Heart left ventricle (tissue), 13 donors: Measurements from ENCODE around the gene ASIC4.

Experiments used
- CTCF ChIP-seq, 12 donors: fragments of 200-600 bp; sonication (generic) in 4 of 12; IDR thresholded peaks; one replicate each; pipeline versions ENCODE4 v1.5.0 to v1.8.0; 2018 to 2022; ENCODE audit warnings: antibody characterized with exemption in 12 of 12, mild to moderate bottlenecking in 5 of 12
- POLR2A ChIP-seq, 2 donors: fragments of 450-650 bp; IDR thresholded peaks; one replicate each; pipeline ENCODE4 v1.6.1; 2017; ENCODE audit warnings: antibody characterized with exemption in 2 of 2, mild to moderate bottlenecking in 2 of 2, moderate library complexity in 2 of 2
- donor health status: ischemic (EF 13 %, LVEDD 7.1; RV severe dilation, severe dysfunction).
- donor health status: DM: no; HTN: yes; CAD: no.
- donor health status: DM: no; HTN: no; CAD: no.
- donor health status: ischemic (EF 25% LVEDD 6.9; RV normal size, moderate dysfunction).
- donor health status: ischemic (EF 25% LVEDD 5.7; RV mildly dilated, moderate dysfunction).
- donor health status: ischemic (EF 35%, LVEDD 5.7; RV mildly dilated, moderate dysfunction).
- donor health status: nonischemic (EF 11% LVEDD 7.7; RV severe dilation, severe dysfunction).
- donor health status: DM: yes; HTN: yes; CAD: no.
- donor health status: PGD.
- donor health status: ischemic (EF 29% LVEDD 5.4; RV normal size, mild dysfunction).
- donor health status: nonischemic (EF 23%, LVEDD 6.1; RV moderate dilation, normal function).

- TF ChIP-seq CTCF (IDR thresholded peaks at IDR 0.05) (no peak), POLR2A (IDR thresholded peaks at IDR 0.05) (no peak)
Measured at GRCh38 chr2:219549619-219550018, 35.3 kb downstream of the ASIC4 start.
